ENCODE data around the gene FAM53B.

FAM53B gene

GRCh38 chr10:124658591-124659242, 85.5 kb downstream of the FAM53B start:
- DNase-seq, result no peak

GRCh38 chr10:124657806-124658205, 86.4 kb downstream of the FAM53B start:
- peak; percentile 69 to 72 for DNase-seq

- DNase-seq, result no peak
These were observed 87.6 kb downstream of the FAM53B start for GRCh38 chr10:124656541-124656940.

- no peak for DNase-seq
These were observed 88.1 kb downstream of the FAM53B start for GRCh38 chr10:124656113-124656490.

- no peak for DNase-seq
These were observed 88.7 kb downstream of the FAM53B start for GRCh38 chr10:124655191-124656112.

GRCh38 chr10:124654686-124655085, 89.5 kb downstream of the FAM53B start:
- no peak for DNase-seq

GRCh38 chr10:124653811-124654651, 90.1 kb downstream of the FAM53B start:
- no peak for DNase-seq

GRCh38 chr10:124653311-124653710, 90.9 kb downstream of the FAM53B start:
- no peak for DNase-seq

- DNase-seq, result no peak
These were observed 91.5 kb downstream of the FAM53B start for GRCh38 chr10:124652701-124653100.

GRCh38 chr10:124652200-124652599, 92.0 kb downstream of the FAM53B start:
- no peak for DNase-seq

- DNase-seq, result no peak
These were observed 92.7 kb downstream of the FAM53B start for GRCh38 chr10:124651402-124651891.

GRCh38 chr10:124650820-124651401, 93.3 kb downstream of the FAM53B start:
- peak; percentile 74 for DNase-seq

- peak; percentile 42 to 55 for DNase-seq
These were observed 93.9 kb downstream of the FAM53B start for GRCh38 chr10:124650263-124650662.

GRCh38 chr10:124649214-124649613, 95.0 kb downstream of the FAM53B start:
- no peak for DNase-seq

GRCh38 chr10:124648738-124649137, 95.4 kb downstream of the FAM53B start:
- peak; percentile 54 to 61 for DNase-seq

GRCh38 chr10:124648131-124648475, 96.1 kb downstream of the FAM53B start:
- DNase-seq, result no peak

GRCh38 chr10:124647421-124648130, 96.6 kb downstream of the FAM53B start:
- peak; percentile 75 to 82 for DNase-seq

- peak in 1 of 2 donors; percentile 49 for DNase-seq
These were observed 97.5 kb downstream of the FAM53B start for GRCh38 chr10:124646483-124647352.

GRCh38 chr10:124645467-124646095, 98.6 kb downstream of the FAM53B start:
- DNase-seq, result no peak

GRCh38 chr10:124644771-124645415, 99.3 kb downstream of the FAM53B start:
- DNase-seq, result no peak

Data from CD4-positive, alpha-beta T cell treated with Interleukin-1 beta for 1 hour (primary cell).